Heart left ventricle (tissue), 13 donors: Measurements from ENCODE around the gene FEM1C.

Experiments
- POLR2A ChIP-seq, 2 donors: fragments of 450-650 bp; IDR thresholded peaks; one replicate each; pipeline ENCODE4 v1.6.1; 2017; ENCODE audit warnings: antibody characterized with exemption in 2 of 2, mild to moderate bottlenecking in 2 of 2, moderate library complexity in 2 of 2
- TF ChIP-seq, protein P1 (sequence below), 12 donors: fragments of 200-600 bp; sonication (generic) in 4 of 12; IDR thresholded peaks; one replicate each; pipeline versions ENCODE4 v1.5.0 to v1.8.0; 2018 to 2022; ENCODE audit warnings: antibody characterized with exemption in 12 of 12, mild to moderate bottlenecking in 5 of 12
- donor health status: ischemic (EF 13 %, LVEDD 7.1; RV severe dilation, severe dysfunction).
- donor health status: DM: no; HTN: yes; CAD: no.
- donor health status: DM: no; HTN: no; CAD: no.
- donor health status: ischemic (EF 25% LVEDD 6.9; RV normal size, moderate dysfunction).
- donor health status: ischemic (EF 25% LVEDD 5.7; RV mildly dilated, moderate dysfunction).
- donor health status: ischemic (EF 35%, LVEDD 5.7; RV mildly dilated, moderate dysfunction).
- donor health status: nonischemic (EF 11% LVEDD 7.7; RV severe dilation, severe dysfunction).
- donor health status: DM: yes; HTN: yes; CAD: no.
- donor health status: PGD.
- donor health status: ischemic (EF 29% LVEDD 5.4; RV normal size, mild dysfunction).
- donor health status: nonischemic (EF 23%, LVEDD 6.1; RV moderate dilation, normal function).

DNA sequence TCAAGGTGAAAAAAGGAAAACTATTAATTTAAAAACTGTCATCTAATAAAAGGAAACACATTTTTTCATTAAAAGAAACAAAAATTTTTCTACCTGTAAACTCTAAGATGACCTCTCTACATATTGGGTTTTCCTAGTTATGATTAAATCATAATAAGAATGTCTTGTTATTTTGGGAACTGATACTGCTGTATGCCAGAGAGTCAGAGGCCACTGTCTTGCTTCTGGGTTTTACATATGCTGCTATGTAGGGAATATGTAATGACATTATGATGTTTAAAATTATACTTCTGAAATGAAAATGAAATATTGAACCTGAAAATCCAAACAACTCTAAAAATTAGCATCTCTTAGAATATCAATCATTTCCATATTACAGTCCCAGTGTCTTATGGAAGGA is 63.7 kb downstream of the FEM1C start:
- TF ChIP-seq POLR2A (IDR thresholded peaks at IDR 0.05), result no peak
- TF ChIP-seq, protein P1, sequence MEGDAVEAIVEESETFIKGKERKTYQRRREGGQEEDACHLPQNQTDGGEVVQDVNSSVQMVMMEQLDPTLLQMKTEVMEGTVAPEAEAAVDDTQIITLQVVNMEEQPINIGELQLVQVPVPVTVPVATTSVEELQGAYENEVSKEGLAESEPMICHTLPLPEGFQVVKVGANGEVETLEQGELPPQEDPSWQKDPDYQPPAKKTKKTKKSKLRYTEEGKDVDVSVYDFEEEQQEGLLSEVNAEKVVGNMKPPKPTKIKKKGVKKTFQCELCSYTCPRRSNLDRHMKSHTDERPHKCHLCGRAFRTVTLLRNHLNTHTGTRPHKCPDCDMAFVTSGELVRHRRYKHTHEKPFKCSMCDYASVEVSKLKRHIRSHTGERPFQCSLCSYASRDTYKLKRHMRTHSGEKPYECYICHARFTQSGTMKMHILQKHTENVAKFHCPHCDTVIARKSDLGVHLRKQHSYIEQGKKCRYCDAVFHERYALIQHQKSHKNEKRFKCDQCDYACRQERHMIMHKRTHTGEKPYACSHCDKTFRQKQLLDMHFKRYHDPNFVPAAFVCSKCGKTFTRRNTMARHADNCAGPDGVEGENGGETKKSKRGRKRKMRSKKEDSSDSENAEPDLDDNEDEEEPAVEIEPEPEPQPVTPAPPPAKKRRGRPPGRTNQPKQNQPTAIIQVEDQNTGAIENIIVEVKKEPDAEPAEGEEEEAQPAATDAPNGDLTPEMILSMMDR (IDR thresholded peaks at IDR 0.05), result no peak
